ENCODE measurements around the gene FAM111B. TPM values are rescaled to one million over a fixed set of nuclear protein-coding genes. Genes with fewer than 3 reads are reported as not detected.
"Not testable (repeated sequence)": the region's sequence is repeated elsewhere in the genome, so short reads cannot be mapped to it uniquely, and the experiment has no call there.

The FAM111B gene
- polyA plus RNA-seq, result 1 to 10 TPM in 1 of 3 donors, under 1 TPM in 1, not detected in 1; 0.88 to 3.1 TPM

GRCh38 chr11:59106363-59107336 lies at the start of gene FAM111B:
Gene FAM111B, plus strand, starts transcription at chr11:59107237. Its CDS starts 2,389 bp downstream, at chr11:59109626.
- Mint-ChIP-seq H3K36me3 (no peaks in the 10 kb centered on the region), H3K4me1 (peaks cover 29 to 42% of the 10 kb centered on the region in 2 donors), H3K4me3 (peak within 1 kb of the TSS; percentile 83 to 89 (median 87)), H3K27ac (peak within 1 kb of the TSS in 4 of 6 donors; percentile 34 to 79 (median 51)), H3K27me3 (ENCODE audit: low read depth in 3 of 3) (peaks cover 2 to 13% (median 4%) of the 10 kb centered on the region in 3 donors), H3K9me3 (no peaks in the 10 kb centered on the region)
- DNase-seq, result peak; percentile 49 to 56 (median 53)

- H3K36me3 Mint-ChIP-seq, result not testable (repeated sequence)
- peaks cover 10 to 11% of the 10 kb centered on the region in 2 donors for H3K4me1 Mint-ChIP-seq
These were observed 48.7 kb upstream of the FAM111B start for GRCh38 chr11:59058120-59059033.

GRCh38 chr11:59060096-59060495 lies 46.9 kb upstream of the FAM111B start:
- not testable (repeated sequence) for H3K4me3 Mint-ChIP-seq, H3K27ac Mint-ChIP-seq, H3K36me3 Mint-ChIP-seq, H3K9me3 Mint-ChIP-seq, DNase-seq
- H3K27me3 Mint-ChIP-seq (ENCODE audit: low read depth in 3 of 3), result peaks cover 0 to 31% (median 13%) of the 10 kb centered on the region in 3 donors
- peaks cover 10 to 11% of the 10 kb centered on the region in 2 donors for H3K4me1 Mint-ChIP-seq

More at GRCh38 chr11:59058120-59059033, 48.7 kb upstream of the FAM111B start:
- H3K27me3 Mint-ChIP-seq (ENCODE audit: low read depth in 3 of 3), result peaks cover 0 to 25% (median 13%) of the 10 kb centered on the region in 3 donors
- peak overlapping the region; percentile 60 to 67 (median 64) for H3K4me3 Mint-ChIP-seq
- peak overlapping the region in 1 of 6 donors; percentile 23 for H3K27ac Mint-ChIP-seq
- H3K9me3 Mint-ChIP-seq, result not testable (repeated sequence)
- peak; percentile 60 to 66 (median 63) for DNase-seq

GRCh38 chr11:59062602-59063529 lies 44.2 kb upstream of the FAM111B start:
- DNase-seq, result no peak
- no peak overlapping the region for H3K4me3 Mint-ChIP-seq

GRCh38 chr11:59063996-59064727 lies 42.9 kb upstream of the FAM111B start:
- DNase-seq, H3K36me3 Mint-ChIP-seq, H3K4me1 Mint-ChIP-seq, H3K27ac Mint-ChIP-seq, H3K9me3 Mint-ChIP-seq, H3K4me3 Mint-ChIP-seq: not testable (repeated sequence)
- H3K27me3 Mint-ChIP-seq (ENCODE audit: low read depth in 3 of 3), result peaks cover 0 to 20% (median 3%) of the 10 kb centered on the region in 3 donors

More at GRCh38 chr11:59062602-59063529, 44.2 kb upstream of the FAM111B start:
- H3K4me1 Mint-ChIP-seq, result peaks cover 7 to 8% of the 10 kb centered on the region in 2 donors
- H3K36me3 Mint-ChIP-seq, result no peaks in the 10 kb centered on the region
- H3K9me3 Mint-ChIP-seq, result no peaks in the 10 kb centered on the region
- no peak overlapping the region for H3K27ac Mint-ChIP-seq
- H3K27me3 Mint-ChIP-seq (ENCODE audit: low read depth in 3 of 3), result peaks cover 0 to 28% (median 12%) of the 10 kb centered on the region in 3 donors

DNA sequence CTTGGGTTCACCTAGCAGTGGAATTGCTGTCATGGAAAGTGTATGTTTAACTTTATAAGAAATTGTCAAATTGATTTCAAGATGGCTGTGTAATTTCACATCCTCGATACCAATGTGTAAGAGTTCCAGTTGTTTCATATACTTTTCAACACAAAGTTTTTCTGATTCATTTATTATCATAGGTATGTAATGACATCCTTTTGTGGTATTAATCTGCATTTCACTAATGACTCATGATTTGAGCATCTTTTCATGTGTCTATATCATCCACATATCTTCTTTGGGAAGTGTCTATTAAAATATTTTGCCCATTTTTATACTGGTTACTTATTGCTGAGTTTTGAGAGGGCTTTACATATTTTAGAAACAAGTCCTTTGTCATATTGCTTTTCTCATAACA lies 38.0 kb upstream of the FAM111B start:
- no peak overlapping the region for H3K27ac Mint-ChIP-seq
- H3K36me3 Mint-ChIP-seq, result no peaks in the 10 kb centered on the region
- no peaks in the 10 kb centered on the region for H3K4me1 Mint-ChIP-seq
- no peaks in the 10 kb centered on the region for H3K9me3 Mint-ChIP-seq
- no peak for DNase-seq
- no peak overlapping the region for H3K4me3 Mint-ChIP-seq
- peaks cover 1 to 13% (median 5%) of the 10 kb centered on the region in 3 donors for H3K27me3 Mint-ChIP-seq (ENCODE audit: low read depth in 3 of 3)

GRCh38 chr11:59076876-59077571 lies 30.0 kb upstream of the FAM111B start:
- no peaks in the 10 kb centered on the region for H3K36me3 Mint-ChIP-seq
- H3K27me3 Mint-ChIP-seq (ENCODE audit: low read depth in 3 of 3), result peaks cover 0 to 6% (median 5%) of the 10 kb centered on the region in 3 donors
- no peaks in the 10 kb centered on the region for H3K4me1 Mint-ChIP-seq
- no peak for DNase-seq
- H3K4me3 Mint-ChIP-seq, result no peak overlapping the region
- no peak overlapping the region for H3K27ac Mint-ChIP-seq
- H3K9me3 Mint-ChIP-seq, result peaks cover 0 to 2% (median 0%) of the 10 kb centered on the region in 6 donors

DNA sequence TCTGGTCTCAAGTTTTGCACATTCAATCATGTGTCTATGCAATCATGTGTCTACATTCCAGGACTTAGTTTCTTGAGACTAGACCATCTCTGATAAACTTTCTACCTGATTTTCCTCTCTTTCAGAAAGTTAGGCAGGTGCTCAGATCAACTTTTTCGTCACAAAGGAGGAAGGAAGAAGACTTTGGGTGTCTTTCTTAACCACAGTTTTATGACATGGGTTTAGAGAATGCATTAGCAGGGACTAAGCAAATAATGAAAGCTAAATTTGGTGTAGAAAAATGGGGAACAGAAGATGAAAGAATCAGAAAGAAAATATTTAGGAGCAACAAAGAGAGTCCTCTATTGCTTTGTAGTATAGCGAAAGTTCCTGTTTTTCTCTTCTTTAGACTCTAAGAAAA lies 28.6 kb upstream of the FAM111B start:
- Mint-ChIP-seq H3K27ac (peak overlapping the region in 1 of 6 donors; percentile 25), H3K36me3 (no peaks in the 10 kb centered on the region), H3K27me3 (ENCODE audit: low read depth in 3 of 3) (peaks cover 0 to 8% (median 3%) of the 10 kb centered on the region in 3 donors), H3K4me3 (no peak overlapping the region), H3K9me3 (peaks cover 0 to 2% (median 0%) of the 10 kb centered on the region in 6 donors), H3K4me1 (no peaks in the 10 kb centered on the region)
- no peak for DNase-seq

GRCh38 chr11:59079086-59079485 lies 28.0 kb upstream of the FAM111B start:
- Mint-ChIP-seq H3K4me3 (no peak overlapping the region), H3K9me3 (peaks cover 0 to 2% (median 0%) of the 10 kb centered on the region in 6 donors), H3K27me3 (ENCODE audit: low read depth in 3 of 3) (peaks cover 0 to 8% (median 2%) of the 10 kb centered on the region in 3 donors), H3K36me3 (no peaks in the 10 kb centered on the region), H3K27ac (no peak overlapping the region), H3K4me1 (no peaks in the 10 kb centered on the region)
- no peak for DNase-seq

DNA sequence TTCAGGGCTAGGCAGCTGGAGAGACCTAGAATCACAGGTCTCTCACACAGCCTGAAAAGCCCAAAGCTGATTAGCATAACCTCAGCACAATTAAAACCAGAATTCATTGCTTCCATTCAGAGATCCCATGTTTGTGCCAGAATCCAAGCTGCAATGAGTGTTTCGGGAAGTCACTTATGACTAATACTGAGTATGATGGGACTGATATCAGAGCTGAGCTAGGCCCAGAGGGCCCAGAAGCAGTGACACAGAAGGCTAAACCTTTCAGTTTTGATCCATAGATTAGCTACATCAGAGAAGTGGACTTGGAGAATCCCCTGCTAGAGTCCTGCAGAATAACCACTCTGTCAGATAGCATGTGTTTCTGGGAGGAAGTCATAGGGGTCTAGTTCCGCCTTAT lies 26.6 kb upstream of the FAM111B start:
- H3K4me1 Mint-ChIP-seq; H3K4me3 Mint-ChIP-seq; H3K9me3 Mint-ChIP-seq; H3K27ac Mint-ChIP-seq; DNase-seq; H3K36me3 Mint-ChIP-seq; H3K27me3 Mint-ChIP-seq (ENCODE audit: low read depth in 3 of 3): not testable (repeated sequence)

- H3K4me3 Mint-ChIP-seq, H3K4me1 Mint-ChIP-seq, H3K27ac Mint-ChIP-seq: not testable (repeated sequence)
These were observed 25.5 kb upstream of the FAM111B start for GRCh38 chr11:59081430-59082020.

More at GRCh38 chr11:59081430-59082020, 25.5 kb upstream of the FAM111B start:
- H3K27me3 Mint-ChIP-seq (ENCODE audit: low read depth in 3 of 3); DNase-seq; H3K36me3 Mint-ChIP-seq; H3K9me3 Mint-ChIP-seq: not testable (repeated sequence)

Data from immature natural killer cell (primary cell).